HepG2 (cell line): ENCODE measurements around the gene SOBP. TPM values are rescaled to one million over a fixed set of nuclear protein-coding genes. Genes with fewer than 3 reads are reported as not detected.

ENCODE experiments used
- AGO1 ChIP-seq: fragments of 200-400 bp; formaldehyde crosslinking; IDR thresholded peaks from 2 replicates; pipeline ENCODE4 v1.6.1; 2017; ENCODE audit warnings: mild to moderate bottlenecking, low read depth, low read length, moderate library complexity; ENCODE audit not compliant: poor library complexity, severe bottlenecking
- HMGXB4 ChIP-seq, 2 experiments: sonication (generic) in 1 of 2; formaldehyde crosslinking in 1 of 2; IDR thresholded peaks; 2 replicates each; pipeline versions ENCODE4 v1.4.0 to v1.6.1; 2018 to 2020; ENCODE audit warnings: missing genetic modification reagents in 2 of 2, borderline replicate concordance in 1 of 2, low read depth in 1 of 2, mild to moderate bottlenecking in 1 of 2, missing biosample characterization in 1 of 2
- IRX3 ChIP-seq: sonication (generic); formaldehyde crosslinking; IDR thresholded peaks from 2 replicates; pipeline ENCODE4 v1.8.1; 2023; ENCODE audit warnings: mild to moderate bottlenecking, low read depth, missing genetic modification reagents, borderline replicate concordance
- NFRKB ChIP-seq: fragments of 450-650 bp; IDR thresholded peaks from 2 replicates; pipeline ENCODE4 v1.6.1; 2017
- NFYB ChIP-seq: sonication (generic); formaldehyde crosslinking; IDR thresholded peaks from 2 replicates; pipeline ENCODE4 v1.4.0; 2020; ENCODE audit warnings: missing genetic modification reagents
- PRDM10 ChIP-seq: sonication (generic); formaldehyde crosslinking; IDR thresholded peaks from 2 replicates; pipeline ENCODE4 v1.4.0; 2020; ENCODE audit warnings: low read depth, missing genetic modification reagents
- TFDP1 ChIP-seq: IDR thresholded peaks from 2 replicates; pipeline ENCODE4 v1.6.1; 2016; ENCODE audit warnings: missing compliant biosample characterization, missing genetic modification reagents, borderline replicate concordance
- ZBTB25 ChIP-seq: IDR thresholded peaks from 2 replicates; pipeline ENCODE4 v1.6.1; 2018; ENCODE audit warnings: missing genetic modification reagents
- ZFP90 ChIP-seq: sonication (generic); formaldehyde crosslinking; IDR thresholded peaks from 2 replicates; pipeline ENCODE4 v1.8.0; 2022; ENCODE audit warnings: missing genetic modification reagents, mild to moderate bottlenecking, inconsistent platforms, borderline replicate concordance
- ZNF282 ChIP-seq: fragments of 450-650 bp; IDR thresholded peaks from 2 replicates; pipeline ENCODE4 v1.6.1; 2018; ENCODE audit not compliant: partially characterized antibody
- ZNF879 ChIP-seq: sonication (generic); formaldehyde crosslinking; IDR thresholded peaks from 2 replicates; pipeline ENCODE4 v1.8.1; 2023; ENCODE audit warnings: missing genetic modification reagents
- ZNF883 ChIP-seq: sonication (generic); formaldehyde crosslinking; IDR thresholded peaks from 2 replicates; pipeline ENCODE4 v1.5.1; 2020; ENCODE audit warnings: mild to moderate bottlenecking, missing genetic modification reagents; ENCODE audit errors: not compliant biosample characterization
- polyA plus RNA-seq, 8 experiments: library from polyadenylated mRNA; depleted of rRNA in 3 of 8; stranded (reverse) in 7 of 8; unstranded in 1 of 8; fragments of >200 nt; fragmentation: Illumina TruSeq in 4 of 8; extraction: Trizol in 4 of 8; gene quantifications; 2 replicates each; pipeline versions ENCODE4 v1.2.1 to v1.2.3, GENCODE V29; 2011 to 2016; ENCODE audit warnings: low read depth in 4 of 8, missing spikeins in 1 of 8, mixed read lengths in 1 of 8; ENCODE audit not compliant: insufficient read depth in 1 of 8
- total RNA-seq, 5 experiments: library from RNA; depleted of rRNA; stranded (reverse); fragments of >200 nt; fragmentation: Illumina TruSeq; extraction: Trizol; gene quantifications; 2 replicates each; pipeline ENCODE4 v1.2.3, GENCODE V29; 2016; ENCODE audit warnings: low read depth in 1 of 5
- TF ChIP-seq, protein P1 (sequence below): sonication (generic); formaldehyde crosslinking; IDR thresholded peaks from 2 replicates; pipeline ENCODE4 v1.4.0; 2020; ENCODE audit warnings: missing genetic modification reagents, borderline replicate concordance
- TF ChIP-seq, protein P2 (sequence below): sonication (generic); formaldehyde crosslinking; conservative IDR thresholded peaks from 2 replicates; pipeline ENCODE4 v1.8.0; 2022; ENCODE audit warnings: mild to moderate bottlenecking, moderate library complexity, missing genetic modification reagents

SOBP gene
- total and polyA plus RNA-seq, 2 of the 13 experiments (the other 11 are each of a cell fraction or from before 2014, with no cell fraction given): 1.5 to 6.9 TPM

GRCh38 chr6:107493158-107494057 is 3.5 kb downstream of the SOBP start (continued):
- TF ChIP-seq, protein P1, sequence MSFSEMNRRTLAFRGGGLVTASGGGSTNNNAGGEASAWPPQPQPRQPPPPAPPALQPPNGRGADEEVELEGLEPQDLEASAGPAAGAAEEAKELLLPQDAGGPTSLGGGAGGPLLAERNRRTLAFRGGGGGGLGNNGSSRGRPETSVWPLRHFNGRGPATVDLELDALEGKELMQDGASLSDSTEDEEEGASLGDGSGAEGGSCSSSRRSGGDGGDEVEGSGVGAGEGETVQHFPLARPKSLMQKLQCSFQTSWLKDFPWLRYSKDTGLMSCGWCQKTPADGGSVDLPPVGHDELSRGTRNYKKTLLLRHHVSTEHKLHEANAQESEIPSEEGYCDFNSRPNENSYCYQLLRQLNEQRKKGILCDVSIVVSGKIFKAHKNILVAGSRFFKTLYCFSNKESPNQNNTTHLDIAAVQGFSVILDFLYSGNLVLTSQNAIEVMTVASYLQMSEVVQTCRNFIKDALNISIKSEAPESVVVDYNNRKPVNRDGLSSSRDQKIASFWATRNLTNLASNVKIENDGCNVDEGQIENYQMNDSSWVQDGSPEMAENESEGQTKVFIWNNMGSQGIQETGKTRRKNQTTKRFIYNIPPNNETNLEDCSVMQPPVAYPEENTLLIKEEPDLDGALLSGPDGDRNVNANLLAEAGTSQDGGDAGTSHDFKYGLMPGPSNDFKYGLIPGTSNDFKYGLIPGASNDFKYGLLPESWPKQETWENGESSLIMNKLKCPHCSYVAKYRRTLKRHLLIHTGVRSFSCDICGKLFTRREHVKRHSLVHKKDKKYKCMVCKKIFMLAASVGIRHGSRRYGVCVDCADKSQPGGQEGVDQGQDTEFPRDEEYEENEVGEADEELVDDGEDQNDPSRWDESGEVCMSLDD (CRISPR knock-in tag): no peak
- TF ChIP-seq ZNF883 (no peak), AGO1 (no peak), IRX3 (CRISPR knock-in tag) (no peak), ZFP90 (0 out of 2 replicates have a peak, but pooled peaks have one; percentile 33), TFDP1 (CRISPR knock-in tag) (no peak), ZNF282 (no peak), HMGXB4 (CRISPR knock-in tag; IDR thresholded peaks at IDR 0.05; ENCODE audit: borderline replicate concordance in 1 of 2, low read depth in 1 of 2) (peak; percentile 60 to 67; a peak in 2 of 4 replicates), PRDM10 (CRISPR knock-in tag) (0 out of 2 replicates have a peak, but pooled peaks have one; percentile 52), NFRKB (no peak), NFYB (CRISPR knock-in tag) (no peak), ZBTB25 (CRISPR knock-in tag) (peak; percentile 54; the same call in 1 of the 2 replicates), ZNF879 (CRISPR knock-in tag) (no peak)
- TF ChIP-seq, protein P2, sequence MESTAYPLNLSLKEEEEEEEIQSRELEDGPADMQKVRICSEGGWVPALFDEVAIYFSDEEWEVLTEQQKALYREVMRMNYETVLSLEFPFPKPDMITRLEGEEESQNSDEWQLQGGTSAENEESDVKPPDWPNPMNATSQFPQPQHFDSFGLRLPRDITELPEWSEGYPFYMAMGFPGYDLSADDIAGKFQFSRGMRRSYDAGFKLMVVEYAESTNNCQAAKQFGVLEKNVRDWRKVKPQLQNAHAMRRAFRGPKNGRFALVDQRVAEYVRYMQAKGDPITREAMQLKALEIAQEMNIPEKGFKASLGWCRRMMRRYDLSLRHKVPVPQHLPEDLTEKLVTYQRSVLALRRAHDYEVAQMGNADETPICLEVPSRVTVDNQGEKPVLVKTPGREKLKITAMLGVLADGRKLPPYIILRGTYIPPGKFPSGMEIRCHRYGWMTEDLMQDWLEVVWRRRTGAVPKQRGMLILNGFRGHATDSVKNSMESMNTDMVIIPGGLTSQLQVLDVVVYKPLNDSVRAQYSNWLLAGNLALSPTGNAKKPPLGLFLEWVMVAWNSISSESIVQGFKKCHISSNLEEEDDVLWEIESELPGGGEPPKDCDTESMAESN (CRISPR knock-in tag): no peak
